Measurements from ENCODE around the gene CCDC73. TPM values are rescaled to one million over a fixed set of nuclear protein-coding genes. Genes with fewer than 3 reads are reported as not detected.

CCDC73 gene
- total RNA-seq, 2 donors from 2014 or later: not detected

DNA sequence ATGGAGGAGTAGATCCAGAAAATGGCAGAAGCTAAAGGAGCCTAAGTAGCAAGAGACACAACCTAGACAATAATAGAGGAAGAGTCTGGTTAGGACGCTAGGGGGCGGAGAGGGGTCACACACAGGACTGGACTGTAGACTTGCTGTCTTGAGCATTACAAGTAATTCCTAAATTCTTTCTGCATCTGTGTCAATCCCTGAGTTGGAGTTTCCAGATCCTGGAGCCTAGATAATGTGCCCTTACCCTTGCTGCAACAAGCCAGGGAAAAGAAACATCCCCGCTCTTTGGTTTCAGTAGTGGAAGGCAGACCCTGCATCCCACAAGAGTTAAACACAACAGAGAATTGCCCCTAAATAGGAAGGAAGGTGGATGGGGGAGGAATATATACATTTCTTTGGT, 14.9 kb upstream of the CCDC73 start:
- intact Hi-C loops (cut with DNase I): no loop called here
- no peak overlapping the region for H3K9ac ChIP-seq (ENCODE audit: low read depth in 2 of 2, low read length in 2 of 2)
- no peaks in the 10 kb centered on the region for H3K4me1 ChIP-seq
- no peaks in the 10 kb centered on the region for H3K27me3 ChIP-seq
- H3K27ac ChIP-seq: no peak overlapping the region
- H3K36me3 ChIP-seq: no peaks in the 10 kb centered on the region
- DNase-seq: peak; percentile 82
- no peaks in the 10 kb centered on the region for H3K9me3 ChIP-seq
- TF ChIP-seq, protein P1, sequence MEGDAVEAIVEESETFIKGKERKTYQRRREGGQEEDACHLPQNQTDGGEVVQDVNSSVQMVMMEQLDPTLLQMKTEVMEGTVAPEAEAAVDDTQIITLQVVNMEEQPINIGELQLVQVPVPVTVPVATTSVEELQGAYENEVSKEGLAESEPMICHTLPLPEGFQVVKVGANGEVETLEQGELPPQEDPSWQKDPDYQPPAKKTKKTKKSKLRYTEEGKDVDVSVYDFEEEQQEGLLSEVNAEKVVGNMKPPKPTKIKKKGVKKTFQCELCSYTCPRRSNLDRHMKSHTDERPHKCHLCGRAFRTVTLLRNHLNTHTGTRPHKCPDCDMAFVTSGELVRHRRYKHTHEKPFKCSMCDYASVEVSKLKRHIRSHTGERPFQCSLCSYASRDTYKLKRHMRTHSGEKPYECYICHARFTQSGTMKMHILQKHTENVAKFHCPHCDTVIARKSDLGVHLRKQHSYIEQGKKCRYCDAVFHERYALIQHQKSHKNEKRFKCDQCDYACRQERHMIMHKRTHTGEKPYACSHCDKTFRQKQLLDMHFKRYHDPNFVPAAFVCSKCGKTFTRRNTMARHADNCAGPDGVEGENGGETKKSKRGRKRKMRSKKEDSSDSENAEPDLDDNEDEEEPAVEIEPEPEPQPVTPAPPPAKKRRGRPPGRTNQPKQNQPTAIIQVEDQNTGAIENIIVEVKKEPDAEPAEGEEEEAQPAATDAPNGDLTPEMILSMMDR (IDR thresholded peaks at IDR 0.05): peak; percentile 64
- H3K4me3 ChIP-seq: no peak overlapping the region

DNA sequence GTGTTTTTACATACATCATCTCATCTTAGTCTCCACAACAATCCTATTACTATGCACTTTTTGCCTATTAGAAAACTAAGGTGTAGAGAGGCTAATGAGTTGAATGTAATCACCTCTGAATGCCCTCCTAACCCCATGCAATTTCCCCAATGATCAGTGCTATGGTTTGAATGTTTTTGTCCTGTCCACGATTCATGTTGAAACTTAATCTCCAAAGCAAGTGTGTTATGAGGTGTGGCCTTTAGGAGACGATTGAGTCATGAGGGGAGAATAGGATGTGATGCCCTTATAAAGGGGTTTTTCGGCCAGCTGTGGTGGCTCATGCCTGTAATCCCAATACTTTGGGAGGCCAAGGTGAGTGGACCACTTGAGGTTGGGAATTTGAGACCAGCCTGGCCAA, 2.0 kb upstream of the CCDC73 start:
- Histone ChIP-seq H3K9me3 (no peaks in the 10 kb centered on the region), H3K36me3 (no peaks in the 10 kb centered on the region), H3K27ac (no peak overlapping the region), H3K27me3 (no peaks in the 10 kb centered on the region), H3K4me1 (no peaks in the 10 kb centered on the region), H3K4me3 (no peak overlapping the region), H3K9ac (ENCODE audit: low read depth in 2 of 2, low read length in 2 of 2) (no peak overlapping the region)
- TF ChIP-seq, protein P1 (IDR thresholded peaks at IDR 0.05): no peak
- no peak for DNase-seq
- intact Hi-C loops (cut with DNase I): no loop called here

DNA sequence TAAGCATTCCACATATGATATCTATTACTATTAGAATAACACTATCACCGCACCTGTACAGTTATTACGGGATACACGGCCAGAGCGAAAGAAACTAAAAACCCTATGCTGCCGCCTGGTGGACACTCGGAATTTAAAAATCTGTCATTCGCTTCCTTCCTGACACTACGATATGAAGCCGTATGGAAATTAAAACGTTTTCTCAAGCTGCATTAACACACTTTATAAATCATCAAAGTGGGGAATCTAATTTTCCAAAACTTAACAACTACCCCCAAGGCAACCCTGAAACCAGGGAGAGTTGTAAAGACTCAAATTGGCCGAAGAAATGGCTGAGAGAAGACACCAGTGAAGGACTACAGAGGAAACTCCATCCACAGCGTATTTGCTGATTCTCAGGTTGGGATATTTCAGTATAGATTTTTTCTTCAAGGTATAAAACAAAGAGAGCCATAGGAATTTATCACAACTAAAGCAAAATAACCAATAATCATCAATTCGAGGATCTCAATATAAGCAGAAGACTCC, 1.4 kb downstream of the CCDC73 start:
- intact Hi-C loops (cut with DNase I): loop anchor here (5.0 kb wide), 1 partner anchor 471 kb away; no protein-coding TSS in a partner anchor
- Histone ChIP-seq H3K36me3 (no peaks in the 10 kb centered on the region), H3K9ac (ENCODE audit: low read depth in 2 of 2, low read length in 2 of 2) (no peak overlapping the region), H3K9me3 (no peaks in the 10 kb centered on the region), H3K4me1 (no peaks in the 10 kb centered on the region), H3K4me3 (no peak overlapping the region), H3K27me3 (no peaks in the 10 kb centered on the region), H3K27ac (no peak overlapping the region)
- TF ChIP-seq, protein P1 (IDR thresholded peaks at IDR 0.05): peak; percentile 50
- DNase-seq: peak; percentile 67

DNA sequence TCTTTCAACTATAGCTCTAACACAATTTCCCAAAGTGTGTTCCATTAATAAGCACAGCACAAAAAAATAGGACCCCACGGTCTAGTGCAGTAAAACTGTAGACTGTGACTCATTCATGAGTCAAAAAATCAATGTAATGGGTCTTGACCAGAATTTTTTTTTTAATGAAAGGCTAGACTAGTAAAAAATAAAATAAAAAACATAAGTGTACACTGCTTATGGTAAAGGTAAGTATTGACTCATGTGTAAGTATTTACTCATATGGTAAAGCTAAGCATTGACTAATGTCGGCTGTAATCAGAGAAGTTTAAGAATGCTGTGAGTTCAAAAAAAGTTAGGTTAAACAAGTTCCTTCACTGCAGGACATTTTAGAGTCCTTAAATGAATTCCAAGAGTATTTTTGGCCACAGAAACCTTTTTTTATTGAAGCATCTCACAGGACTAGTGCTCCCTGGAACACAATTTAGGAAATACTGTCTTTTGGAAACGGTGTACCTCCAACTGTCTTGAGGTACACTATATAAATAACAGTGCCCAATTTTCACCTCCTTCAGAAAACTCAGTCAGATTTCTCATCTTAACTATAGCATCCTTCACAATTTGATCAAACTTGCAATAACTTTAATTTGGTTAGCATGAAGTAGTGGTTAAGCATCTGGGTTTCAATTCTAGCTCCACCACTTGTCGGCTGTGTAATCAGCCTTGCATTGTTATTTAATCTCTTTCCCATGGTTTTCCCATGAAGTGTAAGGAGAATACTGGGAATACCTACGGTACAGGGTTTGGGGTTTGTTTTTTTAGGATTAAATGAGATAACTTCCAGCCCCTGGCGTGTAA, 2.1 kb downstream of the CCDC73 start:
- TF ChIP-seq, protein P1 (IDR thresholded peaks at IDR 0.05): no peak
- no peak for DNase-seq
- intact Hi-C loops (cut with DNase I): loop anchor here (5.0 kb wide), 1 partner anchor 470 kb away; no protein-coding TSS in a partner anchor

DNA sequence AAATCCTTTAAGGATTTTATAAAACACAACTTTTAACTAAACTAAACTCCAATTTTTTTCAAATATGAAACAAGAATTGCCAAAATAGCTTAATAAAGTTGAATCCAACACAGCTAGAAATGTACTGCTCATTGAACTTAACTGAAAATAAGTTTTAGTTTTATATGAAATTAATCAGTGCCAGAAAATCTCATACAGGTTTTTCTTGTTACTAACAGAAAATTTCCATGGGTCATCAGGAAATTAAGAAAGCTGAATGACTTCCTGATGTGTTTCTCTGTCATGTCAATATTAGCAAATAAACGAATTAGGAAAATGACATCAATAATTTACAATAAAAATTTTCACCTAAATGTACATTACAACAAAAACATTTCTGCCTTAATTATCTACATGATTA, 3.5 kb downstream of the CCDC73 start:
- H3K9ac ChIP-seq (ENCODE audit: low read depth in 2 of 2, low read length in 2 of 2): no peak overlapping the region
- no peak for DNase-seq
- H3K27ac ChIP-seq: no peak overlapping the region
- TF ChIP-seq, protein P1 (IDR thresholded peaks at IDR 0.05): no peak
- intact Hi-C loops (cut with DNase I): loop anchor here (5.0 kb wide), 1 partner anchor 469 kb away; no protein-coding TSS in a partner anchor
- no peaks in the 10 kb centered on the region for H3K36me3 ChIP-seq
- H3K4me1 ChIP-seq: no peaks in the 10 kb centered on the region
- no peaks in the 10 kb centered on the region for H3K9me3 ChIP-seq
- no peak overlapping the region for H3K4me3 ChIP-seq
- H3K27me3 ChIP-seq: no peaks in the 10 kb centered on the region

More for the DNA sequence above, 2.1 kb downstream of the CCDC73 start:
- Histone ChIP-seq H3K9me3 (no peaks in the 10 kb centered on the region), H3K9ac (ENCODE audit: low read depth in 2 of 2, low read length in 2 of 2) (no peak overlapping the region), H3K36me3 (no peaks in the 10 kb centered on the region), H3K27me3 (no peaks in the 10 kb centered on the region), H3K4me1 (no peaks in the 10 kb centered on the region), H3K27ac (no peak overlapping the region), H3K4me3 (no peak overlapping the region)

All from colonic mucosa (tissue), 4 donors.